Amygdala (tissue), 56 donors: ENCODE measurements around the gene TOR4A.
A peak's percentile ranks its signal among the peaks of the same experiment; 100 is the strongest.

ENCODE experiments used
- DNase-seq, 56 donors: peaks; one replicate each; lab custom pipeline; 2025; lab: John Stamatoyannopoulos, UW

The TOR4A gene

GRCh38 chr9:137251490-137252268, 25.8 kb upstream of the TOR4A start:
- DNase-seq, result no peak

DNA sequence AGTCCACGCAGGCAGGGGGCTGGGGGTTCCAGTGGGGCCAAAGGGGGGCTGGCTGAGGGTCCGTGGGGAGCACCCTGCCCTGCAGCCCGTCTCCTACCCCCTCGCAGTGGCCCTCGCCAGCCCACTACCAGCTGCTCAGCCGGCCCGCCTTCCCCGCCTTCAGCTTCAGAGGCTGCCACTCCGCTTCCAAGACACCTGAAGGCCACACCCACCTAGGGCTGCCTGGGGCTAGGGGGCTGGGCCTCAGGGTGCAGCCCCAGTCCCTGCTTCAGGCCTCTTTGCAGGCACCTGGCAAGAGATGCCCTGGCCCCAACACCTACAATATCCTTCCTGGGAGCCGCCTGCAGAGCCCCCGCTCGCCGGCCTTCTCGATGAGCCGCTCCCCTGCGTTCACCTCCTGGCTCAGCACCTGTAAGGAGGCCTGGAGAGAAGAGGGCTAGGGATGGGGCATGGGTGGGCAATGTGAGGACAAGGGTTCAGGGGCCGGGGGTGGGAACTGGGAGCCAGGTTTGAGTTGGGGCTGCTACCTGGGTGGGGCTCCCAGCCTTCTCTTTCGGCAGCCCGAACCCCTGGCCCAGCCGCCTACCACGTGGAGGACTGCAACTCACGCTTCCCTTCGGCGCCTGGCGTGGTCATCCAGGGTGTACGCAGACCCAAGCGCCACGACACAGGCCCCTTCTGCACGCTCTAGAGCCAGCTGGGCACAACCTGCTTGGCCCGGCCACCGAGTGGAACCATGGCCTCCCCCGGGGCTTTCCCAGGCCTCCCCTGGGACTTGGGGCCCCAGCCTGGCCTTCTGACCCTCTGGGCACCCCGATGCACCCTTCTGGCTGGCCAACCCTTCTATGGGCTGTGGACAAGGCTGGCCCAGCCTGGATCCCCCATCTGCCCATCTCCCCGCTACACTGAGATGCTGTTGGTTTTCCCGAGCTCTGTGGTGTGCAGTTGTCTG, 24.7 kb upstream of the TOR4A start:
- DNase-seq, result no peak

DNA sequence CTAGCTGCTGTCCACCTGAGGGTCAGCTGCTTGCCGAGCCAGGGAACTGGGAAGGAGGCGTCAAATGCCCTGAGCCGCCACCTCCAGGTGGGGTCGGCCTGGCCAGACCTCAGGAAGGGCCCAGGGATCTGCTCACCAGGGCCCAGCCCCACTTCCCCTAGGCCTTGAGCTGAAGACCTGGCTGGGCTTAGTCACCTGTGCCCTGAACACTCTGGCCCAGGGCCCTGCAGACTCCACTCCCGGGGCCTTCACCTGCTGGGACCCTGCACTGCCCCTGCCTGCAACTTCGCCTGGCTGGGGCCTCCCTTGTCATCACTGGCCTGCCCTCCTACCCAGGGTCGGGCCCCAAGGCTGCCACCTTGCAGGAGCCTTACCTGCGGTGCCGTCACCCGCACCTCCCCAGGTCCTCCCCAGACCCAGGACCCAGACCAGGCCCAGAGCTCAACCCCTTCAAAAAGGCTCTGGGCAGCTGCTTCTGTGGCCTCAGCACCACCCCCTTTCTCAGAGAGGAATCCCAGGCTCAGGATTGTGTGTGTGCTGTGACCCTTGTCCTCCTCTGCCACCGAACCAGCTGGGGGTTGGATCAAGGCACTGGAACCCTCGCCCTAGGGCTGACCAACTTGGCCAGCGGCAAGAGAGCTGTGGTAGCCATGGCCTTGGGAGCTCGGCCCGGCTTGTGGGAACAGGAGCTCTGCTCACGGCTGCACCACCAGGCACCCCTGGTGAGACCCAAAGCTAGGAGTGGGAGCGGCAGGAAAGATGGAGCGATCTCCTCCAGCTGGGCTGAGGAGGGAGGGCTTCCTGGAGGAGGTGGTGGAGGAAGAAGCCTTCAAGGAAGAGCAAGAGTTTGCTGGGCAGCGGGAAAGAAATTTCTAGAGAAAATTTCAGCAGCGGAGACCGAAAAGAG, 23.6 kb upstream of the TOR4A start:
- DNase-seq, result peak in 1 of 56 donors; percentile 10

DNA sequence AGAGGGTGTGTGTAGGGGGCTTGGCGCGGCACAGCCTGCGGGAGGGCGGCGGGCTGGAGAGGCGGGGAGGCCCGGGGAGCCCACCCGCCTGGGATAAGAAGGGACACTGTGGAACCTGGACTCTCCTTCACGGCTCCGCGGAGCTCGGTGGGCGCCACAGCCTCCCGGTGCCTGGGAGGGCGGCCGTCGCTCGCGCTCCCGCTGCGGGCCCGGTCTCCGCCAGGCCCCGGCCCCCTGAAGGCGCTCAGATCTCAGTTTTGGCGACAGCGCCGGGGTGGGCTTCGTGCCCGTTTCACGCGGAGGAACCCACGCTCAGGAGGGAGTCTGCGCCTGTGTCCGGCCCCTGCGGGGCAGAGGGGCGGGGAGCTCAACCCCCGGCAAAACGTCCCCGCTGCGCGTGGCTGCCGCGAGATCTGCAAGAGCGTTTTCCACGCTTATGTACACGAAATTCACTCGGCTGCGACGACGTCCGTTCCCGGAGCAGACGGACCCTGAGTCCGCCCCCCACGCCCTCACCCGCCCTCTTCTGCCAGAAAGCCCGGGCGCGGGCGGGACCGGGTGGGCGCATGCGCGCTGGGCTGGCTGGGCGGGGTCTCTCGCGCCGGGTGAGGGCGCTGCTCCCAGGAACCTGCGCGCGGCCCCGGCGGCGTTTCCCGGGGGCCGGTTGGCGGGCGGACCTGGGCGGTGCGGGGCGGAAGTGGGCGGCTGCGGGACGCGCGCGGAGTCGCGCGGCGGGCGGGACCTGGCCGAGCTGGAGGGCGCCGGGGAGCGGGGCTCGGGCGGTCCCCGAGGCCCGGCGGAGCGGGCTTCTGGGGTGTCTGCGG, 22.7 kb upstream of the TOR4A start, which contains the start of gene NELFB:
TSS of gene NELFB (plus strand) at position 704 of the 824 bp plus-strand sequence.
- peak; percentile 27 to 96 (median 86) for DNase-seq

GRCh38 chr9:137255448-137256114, 21.9 kb upstream of the TOR4A start:
- DNase-seq, result no peak

DNA sequence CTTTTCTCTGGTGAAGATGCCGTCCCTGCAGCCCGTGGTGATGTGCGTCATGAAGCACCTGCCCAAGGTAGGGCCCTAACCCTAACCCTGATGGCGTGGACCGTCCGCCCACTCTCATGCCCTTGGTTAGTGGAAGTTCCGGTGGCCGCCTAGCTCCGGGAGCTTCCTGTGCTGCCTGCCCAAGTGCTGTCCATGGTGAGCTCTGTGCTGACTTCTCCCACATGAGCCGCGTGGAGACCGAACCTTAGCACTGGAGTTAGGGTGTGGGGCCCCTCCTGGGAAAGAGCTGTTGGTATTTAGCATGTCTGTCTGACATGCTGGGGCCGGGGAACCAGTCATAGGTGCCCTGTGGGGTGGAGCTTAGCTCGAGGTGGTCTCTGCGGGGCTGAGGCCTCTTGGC, 21.2 kb upstream of the TOR4A start:
- DNase-seq, result no peak

DNA sequence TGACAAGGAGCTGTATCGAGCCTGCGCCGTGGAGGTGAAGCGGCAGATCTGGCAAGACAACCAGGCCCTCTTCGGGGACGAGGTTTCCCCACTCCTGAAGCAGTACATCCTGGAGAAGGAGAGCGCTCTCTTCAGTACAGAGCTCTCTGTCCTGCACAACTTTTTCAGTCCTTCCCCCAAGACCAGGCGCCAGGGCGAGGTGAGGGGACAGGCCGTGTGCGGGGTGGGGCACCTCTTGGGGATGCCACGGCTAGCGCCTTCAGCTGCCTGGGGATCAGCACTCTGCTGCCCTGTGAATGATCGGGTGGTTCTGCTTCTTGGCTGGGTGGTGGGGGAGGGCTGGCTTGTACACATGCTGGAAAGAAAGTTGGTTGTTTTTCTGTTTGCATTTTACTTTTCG, 20.7 kb upstream of the TOR4A start:
- no peak for DNase-seq

GRCh38 chr9:137262173-137262908, 15.2 kb upstream of the TOR4A start:
- peak in 8 of 56 donors; percentile 11 to 41 (median 30) for DNase-seq

DNA sequence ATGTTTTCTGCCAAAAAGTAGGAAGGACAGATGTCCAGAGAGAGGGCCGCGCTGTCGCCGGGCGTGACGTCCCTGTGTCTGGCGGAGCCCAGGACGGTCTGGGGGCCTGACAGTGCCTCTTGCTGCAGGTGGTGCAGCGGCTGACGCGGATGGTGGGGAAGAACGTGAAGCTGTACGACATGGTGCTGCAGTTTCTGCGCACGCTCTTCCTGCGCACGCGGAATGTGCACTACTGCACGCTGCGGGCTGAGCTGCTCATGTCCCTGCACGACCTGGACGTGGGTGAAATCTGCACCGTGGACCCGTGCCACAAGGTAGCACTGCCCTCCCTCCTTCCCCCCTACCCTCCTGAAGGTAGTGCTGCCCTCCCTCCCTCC, 14.6 kb upstream of the TOR4A start:
- DNase-seq, result no peak

DNA sequence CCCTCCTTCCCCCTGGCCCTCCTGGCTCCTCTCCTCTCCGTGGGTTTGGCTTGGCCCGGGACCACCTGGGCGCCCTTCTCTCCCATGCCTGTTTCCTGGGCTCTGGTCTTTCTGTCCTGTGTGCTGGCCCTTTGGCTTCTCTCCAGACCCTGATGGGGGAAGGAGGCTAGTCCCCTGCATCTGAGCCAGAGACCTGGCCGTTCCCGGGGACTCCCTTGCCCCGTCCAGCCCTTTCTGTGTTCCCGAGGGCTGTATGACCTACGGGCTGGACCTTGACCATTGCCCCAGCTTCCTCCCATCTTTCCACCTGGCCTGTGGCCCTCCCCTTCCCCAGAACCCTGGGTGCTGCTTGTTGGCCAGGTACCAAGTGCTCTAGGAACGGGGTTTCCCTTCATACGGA, 14.0 kb upstream of the TOR4A start:
- DNase-seq, result no peak

GRCh38 chr9:137264067-137264466, 13.5 kb upstream of the TOR4A start:
- no peak for DNase-seq

- DNase-seq, result no peak
Measured at GRCh38 chr9:137265496-137266161, 11.9 kb upstream of the TOR4A start.

DNA sequence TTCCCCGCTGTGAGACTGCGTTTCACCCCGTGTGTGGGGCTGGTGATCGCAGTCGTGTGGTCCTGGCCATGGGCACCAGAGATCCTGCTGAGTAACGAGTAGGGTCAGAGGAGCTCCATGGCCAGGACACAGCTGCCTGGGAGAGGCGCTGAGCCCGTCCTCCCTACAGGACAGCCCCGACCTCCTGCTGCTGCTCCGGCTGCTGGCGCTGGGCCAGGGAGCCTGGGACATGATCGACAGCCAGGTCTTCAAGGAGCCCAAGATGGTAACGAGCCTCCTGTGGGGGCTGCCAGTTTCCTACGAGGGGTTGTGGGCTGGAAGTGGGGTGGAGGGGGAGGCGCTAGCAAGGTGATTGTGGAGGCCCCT, 11.4 kb upstream of the TOR4A start:
- DNase-seq, result no peak

- no peak for DNase-seq
Measured at GRCh38 chr9:137266585-137267453, 10.7 kb upstream of the TOR4A start.

GRCh38 chr9:137267933-137268355, 9.6 kb upstream of the TOR4A start:
- DNase-seq, result no peak

- DNase-seq, result no peak
Measured at GRCh38 chr9:137268538-137269201, 8.9 kb upstream of the TOR4A start.
